T follicular helper cell (primary cell): ENCODE data around the gene LARGE1.

Experiments used
- DNase-seq: peaks from one replicate; pipeline ENCODE4 v3.0.0-alpha.2; 2020; ENCODE audit warnings: low read depth

The LARGE1 gene

DNA sequence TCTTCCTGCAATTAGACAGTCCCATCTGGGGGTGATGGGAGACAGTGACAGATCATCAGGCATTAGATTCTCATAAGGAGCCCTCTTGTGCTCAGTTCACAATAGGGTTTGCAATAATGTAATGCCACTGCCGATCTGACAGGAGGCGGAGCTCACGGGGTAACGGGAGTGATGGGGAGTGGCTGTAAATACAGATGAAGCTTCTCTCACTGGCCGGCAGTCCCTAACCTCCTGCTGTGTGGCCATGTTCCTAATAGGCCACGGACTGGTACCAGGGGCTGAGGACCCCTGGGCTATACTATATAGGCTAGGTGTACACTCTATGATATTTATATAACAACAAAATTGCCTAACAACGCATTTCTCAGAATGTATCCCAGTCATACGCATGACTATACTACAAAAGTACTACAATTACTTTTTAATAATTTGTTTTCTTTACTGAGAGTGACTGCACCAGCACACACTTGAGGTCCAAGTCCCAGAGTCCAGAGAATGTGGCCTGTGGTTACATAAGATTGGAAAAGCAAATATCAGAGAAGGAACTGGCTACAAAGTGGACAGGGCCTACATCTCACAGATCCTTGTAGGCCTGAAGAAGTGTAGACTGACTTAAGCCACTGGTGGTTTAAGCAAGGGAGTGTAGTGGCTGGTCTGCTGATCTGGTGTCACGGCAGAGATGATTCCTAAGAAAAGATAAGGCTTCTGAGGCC is 200.0 kb downstream of the LARGE1 start:
- no peak for DNase-seq

DNA sequence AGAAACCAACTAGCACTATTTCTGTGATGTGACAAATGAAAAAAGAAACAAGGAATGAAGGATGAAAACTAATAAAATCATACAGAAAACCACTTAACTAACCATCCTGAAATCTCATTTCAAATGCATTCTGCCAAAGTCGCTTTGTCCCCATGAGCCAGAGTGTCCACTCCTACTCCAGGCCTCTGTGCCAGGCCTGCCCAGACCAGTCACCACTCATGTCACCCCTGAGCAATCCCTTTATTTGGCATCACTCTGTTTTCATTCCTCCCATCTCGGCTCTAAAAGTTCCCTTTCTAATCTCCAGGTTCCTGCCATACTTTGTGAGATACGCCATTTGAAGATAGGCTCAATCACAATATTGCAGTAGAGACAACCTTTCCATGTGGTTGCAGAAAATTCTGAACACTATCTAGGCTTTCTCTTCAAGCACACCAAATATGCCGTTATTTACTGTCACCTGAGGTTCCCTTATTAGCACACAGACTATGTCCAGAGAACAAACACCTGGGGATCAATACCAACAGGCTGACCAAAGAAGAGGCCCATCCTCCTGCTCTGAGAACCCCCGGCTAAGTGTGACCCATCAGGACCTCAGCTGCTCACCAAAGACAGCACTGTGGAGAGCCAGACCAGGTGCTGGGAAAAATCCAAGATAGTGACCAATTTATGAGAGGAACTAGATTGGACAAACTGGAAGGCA is 202.4 kb downstream of the LARGE1 start:
- no peak for DNase-seq

DNA sequence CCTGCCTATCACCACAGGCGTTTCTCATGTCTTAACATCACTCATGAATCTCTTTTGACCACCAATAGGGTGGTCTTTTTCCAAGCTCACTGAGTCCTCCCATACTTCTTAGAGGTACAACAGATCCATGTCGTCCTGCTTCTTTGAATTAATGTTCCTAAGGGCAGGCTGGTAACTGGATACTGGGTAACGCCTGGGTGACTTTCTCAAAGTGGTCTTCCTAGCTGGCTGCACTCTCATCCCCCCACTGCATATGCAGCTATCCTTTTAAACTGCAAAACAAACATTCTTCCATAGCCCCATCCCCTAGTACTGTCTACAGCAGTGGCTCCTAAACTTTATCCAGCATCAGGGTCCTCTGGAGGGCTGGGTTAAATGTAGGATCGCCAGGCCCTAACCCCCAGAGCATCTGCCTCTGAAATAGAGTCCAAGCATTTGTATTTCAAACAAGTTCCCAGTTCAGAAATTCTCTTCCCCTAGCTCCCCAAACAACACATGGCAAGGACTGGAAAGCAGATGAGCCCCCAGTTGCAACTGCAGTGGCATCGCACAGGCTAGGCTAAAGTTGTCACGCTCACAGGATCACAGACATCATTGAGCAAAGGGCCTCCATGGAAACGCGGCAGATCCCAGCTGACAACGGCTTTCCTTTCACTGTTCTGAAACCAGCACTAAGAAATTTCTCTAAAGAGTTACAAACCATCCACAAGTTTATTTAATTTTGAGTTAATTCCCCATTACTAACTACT is 204.9 kb downstream of the LARGE1 start:
- DNase-seq: no peak

DNA sequence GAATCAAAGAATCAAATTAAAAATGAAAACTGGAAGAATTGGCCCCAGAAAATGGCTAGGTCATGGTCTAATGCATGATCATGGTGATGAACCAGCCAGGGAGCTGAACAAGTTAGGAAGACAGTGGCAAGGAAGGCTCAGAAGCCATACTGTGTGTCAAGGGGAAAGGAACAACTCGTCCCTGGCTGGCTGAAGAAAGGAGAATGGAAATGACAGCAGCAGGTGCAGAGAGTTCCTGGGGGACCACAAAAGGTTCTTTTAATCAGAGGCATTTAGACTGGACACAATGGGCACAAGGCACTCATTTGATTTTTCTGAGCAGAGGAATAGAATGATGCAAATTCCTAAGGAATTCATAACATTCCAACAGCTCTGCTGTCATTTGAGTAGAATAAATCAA is 209.9 kb downstream of the LARGE1 start:
- DNase-seq: no peak

DNA sequence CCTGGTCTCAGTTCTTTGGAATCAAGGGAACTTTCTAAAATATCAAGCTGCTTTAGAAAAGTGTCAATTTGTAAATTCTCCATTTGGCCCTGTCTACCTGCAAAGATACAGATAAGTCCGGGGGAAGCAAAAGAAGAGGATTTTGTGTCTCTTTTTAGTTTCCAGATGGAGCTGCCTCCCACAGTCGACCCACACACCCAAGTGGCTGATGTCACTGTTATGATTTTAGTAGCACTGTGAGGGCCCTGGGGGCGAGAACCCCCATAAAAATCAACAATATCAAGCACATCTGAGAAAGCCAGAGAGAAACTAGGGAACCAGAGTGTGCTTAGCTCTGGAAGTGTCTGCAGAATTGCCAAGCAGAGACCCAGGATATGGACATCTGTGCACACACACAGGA is 212.7 kb downstream of the LARGE1 start:
- no peak for DNase-seq

DNA sequence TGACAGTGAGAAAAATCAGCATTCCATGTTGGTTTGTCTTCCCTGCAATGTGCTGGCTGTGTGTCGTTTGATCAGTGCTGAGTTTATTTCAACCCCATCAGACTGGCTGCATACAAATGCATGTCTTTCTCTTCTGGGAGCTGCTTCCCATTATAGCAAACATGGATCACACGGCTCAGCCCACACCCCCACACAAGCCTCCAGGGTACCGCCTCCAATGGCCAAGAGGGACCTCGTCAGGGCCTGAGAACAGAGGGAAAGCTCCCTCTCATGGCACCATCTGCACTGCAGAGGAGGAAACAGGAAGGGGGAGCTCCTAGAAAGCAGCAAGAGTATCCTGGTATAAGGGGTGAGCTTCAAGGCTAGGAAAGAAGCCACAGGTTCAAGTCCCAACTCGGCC is 214.2 kb downstream of the LARGE1 start:
- no peak for DNase-seq

DNA sequence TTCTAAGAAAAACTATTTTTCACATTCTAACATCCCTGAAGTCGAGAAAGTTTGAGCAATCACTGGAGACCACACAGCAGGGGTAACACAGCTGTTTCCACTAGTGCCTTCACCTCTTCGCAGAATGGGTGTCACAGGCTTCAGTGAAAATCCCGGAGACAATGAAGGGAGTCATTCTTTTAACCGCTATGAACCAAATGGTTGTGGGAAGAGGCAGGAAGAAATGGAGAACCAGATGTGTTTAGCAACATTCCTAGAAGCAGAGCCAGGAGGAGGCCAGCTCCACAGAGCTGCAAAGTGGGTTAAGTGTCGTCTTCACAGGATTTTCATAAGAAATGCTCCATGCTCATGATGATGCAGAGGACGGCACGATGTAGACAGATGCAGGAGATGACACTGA is 221.1 kb downstream of the LARGE1 start:
- no peak for DNase-seq

DNA sequence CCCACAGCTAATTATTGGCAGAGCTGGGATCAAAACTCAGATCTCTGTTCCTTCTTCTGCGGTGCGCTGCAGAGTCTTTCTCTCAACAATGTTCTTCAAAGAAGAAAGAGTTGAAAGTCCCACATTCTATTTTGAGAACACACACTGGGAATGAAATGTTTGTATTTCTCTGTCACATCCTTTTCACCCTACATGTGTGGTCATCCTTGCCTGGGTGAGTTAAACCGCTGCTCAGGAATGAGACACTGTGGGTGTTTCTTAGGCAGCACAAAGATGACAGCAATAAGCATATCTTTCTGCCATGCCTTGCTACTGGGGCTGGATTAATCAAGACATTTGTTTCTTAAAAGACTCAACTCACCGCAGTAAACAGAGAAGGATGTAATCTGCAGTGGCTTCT is 222.6 kb downstream of the LARGE1 start:
- DNase-seq: no peak

DNA sequence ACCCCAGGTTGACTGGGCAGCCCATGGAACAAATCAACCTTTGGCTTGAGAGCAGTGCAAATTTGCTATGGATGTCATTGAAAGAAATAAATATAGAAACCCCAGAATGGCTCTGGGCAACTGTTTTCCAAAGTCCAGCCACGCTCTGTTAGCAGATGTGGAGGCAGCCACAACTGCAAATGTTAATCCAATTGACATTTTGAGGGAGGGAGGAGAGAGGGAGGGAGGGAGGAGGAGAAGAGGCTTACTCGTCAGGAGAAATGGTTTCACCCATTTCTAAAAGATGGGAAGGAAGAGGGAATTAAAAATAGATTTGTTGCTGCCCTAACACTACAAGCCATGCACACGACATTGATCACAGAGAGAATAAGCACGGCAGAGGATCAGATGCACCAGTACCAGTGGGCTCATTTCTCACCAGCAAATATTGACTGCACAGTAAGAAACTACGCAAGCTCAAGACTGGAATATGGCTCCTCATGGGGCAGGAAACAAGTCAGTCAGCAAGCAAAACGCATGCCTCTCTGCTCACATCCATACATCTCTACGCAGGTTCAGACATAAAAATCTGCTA is 229.1 kb downstream of the LARGE1 start:
- no peak for DNase-seq

DNA sequence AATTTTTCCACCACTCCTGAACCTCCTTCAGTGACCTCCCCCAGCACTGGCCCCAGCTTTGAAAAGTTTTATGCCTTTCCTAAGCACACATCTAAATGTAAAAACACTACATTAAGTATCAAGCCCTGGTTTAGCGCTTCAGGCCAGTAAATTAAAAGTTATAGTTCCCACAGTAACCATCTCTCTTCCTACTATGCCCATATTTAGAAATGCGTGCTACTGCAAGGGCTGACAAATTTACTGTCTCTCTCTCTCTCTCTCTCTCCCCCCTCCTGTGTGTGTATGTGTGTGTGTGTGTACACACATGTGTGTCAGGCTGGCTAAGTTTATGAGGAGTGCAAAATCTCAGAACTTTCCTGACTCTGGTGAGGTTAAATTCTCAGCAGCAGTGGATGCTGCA is 231.4 kb downstream of the LARGE1 start:
- DNase-seq: no peak

DNA sequence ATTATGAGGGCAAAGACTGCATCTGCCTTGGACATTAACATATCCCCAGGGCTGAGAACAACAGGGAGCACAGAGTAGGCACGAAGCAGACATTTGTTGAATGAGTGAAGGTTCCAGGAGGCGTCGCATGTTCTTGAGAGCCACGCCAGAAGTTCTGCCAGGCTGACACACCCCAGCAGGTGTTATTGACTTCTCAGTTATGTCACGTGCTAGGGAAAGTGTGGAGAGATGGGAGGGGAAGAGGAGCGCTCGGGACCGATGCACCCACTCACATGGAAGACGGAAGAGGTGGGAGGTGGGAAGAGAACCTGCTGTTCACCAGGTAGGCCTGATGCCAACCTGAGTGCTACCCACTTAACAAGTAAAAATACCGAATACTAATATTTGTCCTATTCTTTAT is 232.8 kb downstream of the LARGE1 start:
- DNase-seq: no peak

DNA sequence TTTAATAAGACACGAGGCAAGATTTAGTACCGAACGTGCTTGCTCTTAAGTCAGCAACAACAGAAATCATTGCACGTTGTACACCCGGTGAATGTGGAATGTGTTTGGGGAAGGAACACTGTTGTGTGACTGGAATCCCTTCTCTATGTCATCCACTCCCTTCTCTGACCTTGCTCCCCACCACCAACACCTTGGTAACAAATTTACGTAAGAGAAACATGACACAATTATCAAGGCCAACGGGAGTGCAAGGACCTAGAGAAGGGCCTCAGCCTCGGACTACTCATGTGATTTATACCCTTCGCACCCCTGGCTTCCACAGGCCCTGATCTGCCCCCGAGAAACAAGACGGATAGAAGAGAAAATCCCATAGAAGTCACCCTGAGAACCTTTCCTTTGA is 236.2 kb downstream of the LARGE1 start:
- DNase-seq: no peak

DNA sequence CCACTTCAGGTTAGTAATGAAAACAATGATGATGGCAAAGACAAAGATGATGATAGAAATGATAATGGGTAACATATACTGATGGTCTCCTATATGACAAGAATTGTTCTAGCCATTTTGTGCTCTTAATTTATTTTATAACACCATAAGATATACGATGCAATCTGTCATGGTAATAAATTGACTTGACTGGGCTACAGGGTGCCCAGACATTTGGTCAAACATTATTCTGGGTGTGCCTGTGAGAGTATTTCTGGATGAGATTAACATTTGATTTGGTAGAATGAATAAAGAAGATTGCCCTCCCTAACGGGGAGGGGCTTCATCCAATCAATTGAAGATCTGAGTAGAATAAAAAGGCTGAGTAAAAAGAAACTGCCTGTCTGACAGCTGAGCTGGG is 237.3 kb downstream of the LARGE1 start:
- no peak for DNase-seq

DNA sequence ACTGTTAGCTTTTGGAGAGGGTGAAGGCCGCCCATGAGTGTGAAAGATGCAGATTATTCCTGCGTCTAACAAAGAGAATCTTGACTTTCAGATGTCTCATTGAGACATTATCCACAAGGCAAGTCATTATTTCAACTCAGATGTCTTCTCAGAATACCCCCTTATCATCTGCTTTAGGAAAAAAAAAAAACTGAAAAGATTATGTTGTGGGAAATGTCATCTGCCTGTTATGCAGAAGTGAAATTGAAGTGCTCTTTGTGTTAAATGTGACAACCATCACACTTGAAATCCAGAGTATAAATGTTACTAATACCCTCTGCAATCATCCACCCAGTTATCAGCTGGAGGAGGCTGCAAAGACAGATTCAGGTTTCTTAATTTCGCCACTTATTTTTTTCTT is 239.6 kb downstream of the LARGE1 start:
- no peak for DNase-seq

DNA sequence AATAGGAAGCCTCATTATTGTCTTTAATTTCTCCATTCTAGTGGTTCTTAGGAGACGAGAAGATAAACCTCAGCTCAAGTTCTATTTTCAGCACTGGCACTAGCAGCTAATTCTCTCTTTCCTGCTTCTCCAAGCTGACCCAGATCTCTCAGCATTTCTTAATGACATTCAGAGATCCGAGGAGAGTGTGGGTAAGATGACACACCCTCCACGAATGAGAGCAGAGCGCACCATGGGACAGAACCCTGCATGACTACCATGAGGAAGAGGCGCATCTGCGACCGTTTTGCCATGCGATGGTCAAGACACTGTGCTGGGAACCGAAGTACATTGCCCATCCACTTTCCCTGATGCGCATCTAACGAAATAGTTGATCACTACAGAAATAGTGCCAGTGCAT is 241.8 kb downstream of the LARGE1 start:
- no peak for DNase-seq

DNA sequence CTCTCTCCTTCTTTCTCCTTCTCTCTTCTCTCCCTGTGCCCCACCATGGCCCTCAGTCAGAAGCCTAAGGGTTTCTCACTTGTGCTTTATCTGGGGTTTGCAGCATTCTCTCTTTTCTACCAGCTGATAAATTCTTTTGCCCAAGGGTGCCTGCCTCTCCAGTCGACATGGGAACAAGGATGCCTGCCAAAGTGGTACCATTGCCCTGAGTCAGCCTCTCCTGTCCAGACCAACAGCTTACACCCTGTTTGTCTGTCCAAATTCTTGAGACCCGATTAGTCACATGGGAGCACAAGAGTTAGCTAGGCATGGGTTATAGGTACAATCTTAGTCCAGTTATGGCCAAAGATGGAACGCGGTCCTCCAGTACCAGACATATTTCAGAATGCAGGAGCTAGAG is 242.7 kb downstream of the LARGE1 start:
- no peak for DNase-seq

DNA sequence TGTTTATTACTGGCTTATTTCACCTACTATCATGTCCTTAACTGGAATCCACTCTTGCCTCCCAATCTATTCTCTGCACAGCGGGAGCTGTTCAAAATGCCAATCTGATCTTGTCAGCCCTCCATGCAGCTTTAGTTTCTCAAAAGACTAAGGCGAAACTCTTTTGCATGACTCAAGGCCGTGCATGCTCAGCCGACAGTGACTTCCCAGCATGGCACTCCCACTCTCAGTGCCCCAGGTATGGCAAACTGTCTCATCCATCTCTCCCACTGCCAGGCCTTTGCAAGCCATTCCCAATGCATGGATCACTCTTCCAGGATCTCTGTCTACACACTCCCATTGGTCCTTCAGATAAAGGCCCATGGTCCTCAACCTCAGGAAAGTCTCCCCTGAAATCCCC is 245.9 kb downstream of the LARGE1 start:
- DNase-seq: no peak

DNA sequence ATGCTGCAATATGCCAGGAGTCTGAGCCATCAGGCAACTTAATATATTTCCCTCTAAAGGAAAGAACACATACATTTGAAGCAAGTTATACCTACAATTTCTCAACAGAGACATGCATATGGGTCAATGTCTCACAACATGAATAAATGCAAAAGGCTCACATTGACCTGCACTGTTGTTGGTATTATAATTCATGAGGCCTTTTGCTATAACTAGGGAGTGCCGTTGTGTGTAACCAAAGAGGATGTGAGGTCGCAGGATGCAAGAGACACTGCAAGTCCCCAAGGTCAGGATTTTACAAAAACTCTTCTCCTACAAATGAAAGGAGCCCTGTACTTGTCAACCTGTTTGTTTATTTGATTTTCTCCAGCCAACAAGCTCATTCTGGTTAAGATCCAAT is 250.5 kb downstream of the LARGE1 start:
- DNase-seq: no peak

DNA sequence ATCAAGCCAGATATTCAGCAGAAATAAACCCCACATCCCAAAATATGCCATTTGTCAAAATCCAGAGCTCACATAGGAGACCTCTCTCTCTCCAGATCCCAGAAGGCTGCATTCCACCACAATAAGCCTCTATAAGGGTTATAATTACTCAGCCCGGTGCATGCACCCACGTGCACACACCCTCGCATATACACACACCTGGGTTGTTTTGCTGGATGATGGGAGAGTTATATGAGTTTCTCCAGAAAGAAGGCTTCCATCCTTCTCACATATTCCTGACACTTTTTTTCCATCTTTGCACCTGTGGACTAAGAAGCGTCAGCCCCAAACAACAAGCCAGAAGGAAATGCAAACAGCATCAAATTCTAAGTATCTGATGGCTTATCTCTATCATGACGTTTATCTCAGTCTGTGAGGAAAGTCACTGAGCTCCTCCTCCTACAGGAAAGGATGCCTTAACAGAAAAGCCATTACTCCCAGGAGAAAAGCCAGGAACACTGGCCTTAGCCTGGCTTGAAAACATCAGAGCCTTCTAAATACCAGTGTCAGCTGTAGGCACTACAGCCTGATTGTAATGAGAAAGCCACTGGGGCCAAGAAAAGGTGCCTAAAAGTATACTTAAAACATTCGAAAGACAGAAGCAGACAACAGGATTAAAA is 253.2 kb downstream of the LARGE1 start:
- no peak for DNase-seq

DNA sequence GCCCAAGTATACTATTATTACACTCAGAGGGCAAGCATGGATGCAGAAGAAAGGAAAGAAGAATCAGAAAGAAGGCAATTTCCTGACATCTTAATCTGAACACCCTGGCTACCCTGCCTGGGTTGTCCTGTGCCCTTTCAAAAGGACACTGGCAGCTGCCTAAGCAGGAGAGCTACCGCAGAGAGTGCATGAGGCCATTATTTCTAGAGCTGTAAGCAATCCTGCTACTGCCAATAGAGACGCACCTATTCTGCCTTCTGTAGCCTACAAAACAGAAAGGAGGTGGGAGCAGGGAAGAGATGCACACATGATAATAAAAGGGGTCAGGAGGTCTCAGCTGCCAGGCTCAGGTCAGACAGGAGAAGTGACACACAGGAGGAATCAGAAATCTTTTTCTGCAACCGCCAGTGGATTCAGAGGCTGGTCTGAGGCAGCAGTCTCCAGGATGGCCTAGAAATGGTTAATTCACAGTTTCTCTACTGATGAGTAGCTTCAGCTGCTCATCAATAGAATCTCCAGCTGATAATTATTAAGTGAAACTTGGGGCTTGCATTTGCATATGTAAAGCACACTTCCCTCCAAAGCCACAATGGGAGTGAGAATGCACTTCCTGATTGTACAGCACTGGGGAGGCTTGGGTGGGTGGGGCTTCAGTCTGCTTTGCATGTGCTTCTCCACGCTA is 253.9 kb downstream of the LARGE1 start:
- no peak for DNase-seq

DNA sequence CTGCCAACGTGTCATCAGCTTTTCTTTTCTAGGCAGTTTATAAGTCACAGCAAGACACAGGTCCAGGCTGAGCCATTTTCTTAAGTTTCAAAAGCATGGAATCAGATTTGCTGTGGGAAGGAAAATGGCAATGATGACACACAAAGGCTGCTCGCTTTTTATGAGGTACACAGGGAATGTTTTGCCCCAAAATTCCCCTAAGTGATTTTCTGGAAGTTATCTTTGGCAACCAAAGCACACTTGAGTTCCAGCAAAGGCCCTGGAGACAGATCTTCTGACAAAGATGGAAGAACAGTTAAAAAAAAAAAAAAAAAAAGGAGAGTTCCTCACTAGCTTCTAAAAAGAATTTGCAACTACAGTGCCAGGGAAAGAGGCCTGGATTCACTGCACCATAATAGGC is 260.8 kb downstream of the LARGE1 start:
- no peak for DNase-seq

DNA sequence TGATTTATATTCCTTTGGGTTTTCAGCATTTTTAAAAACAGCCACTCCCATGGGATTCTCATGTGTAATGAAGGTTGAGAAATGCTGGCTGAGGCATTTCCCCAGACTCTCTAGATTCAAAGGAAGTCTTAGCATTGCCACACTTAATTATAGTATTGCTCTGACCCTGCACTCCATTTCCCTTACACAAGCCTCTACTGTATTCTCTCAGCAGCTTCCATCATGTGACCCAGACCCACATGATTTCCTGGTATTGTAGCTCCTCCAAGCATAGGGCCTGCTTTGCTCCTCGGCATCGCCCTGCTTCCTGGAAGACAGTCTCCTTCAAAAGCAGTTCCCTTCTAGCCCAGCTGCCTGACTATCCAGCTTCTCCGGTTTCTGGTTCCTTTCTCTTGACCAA is 261.5 kb downstream of the LARGE1 start:
- no peak for DNase-seq
